Activated CD4-positive, CD25-positive, alpha-beta regulatory T cell treated with anti-CD3 and anti-CD28 coated beads, Interleukin-2, amount 50 U/mL, for 72 hours (primary cell): ENCODE data around the gene ZNF177.

ENCODE experiments used
- DNase-seq: peaks from one replicate; pipeline ENCODE4 v3.0.0; 2021

ZNF177 gene

DNA sequence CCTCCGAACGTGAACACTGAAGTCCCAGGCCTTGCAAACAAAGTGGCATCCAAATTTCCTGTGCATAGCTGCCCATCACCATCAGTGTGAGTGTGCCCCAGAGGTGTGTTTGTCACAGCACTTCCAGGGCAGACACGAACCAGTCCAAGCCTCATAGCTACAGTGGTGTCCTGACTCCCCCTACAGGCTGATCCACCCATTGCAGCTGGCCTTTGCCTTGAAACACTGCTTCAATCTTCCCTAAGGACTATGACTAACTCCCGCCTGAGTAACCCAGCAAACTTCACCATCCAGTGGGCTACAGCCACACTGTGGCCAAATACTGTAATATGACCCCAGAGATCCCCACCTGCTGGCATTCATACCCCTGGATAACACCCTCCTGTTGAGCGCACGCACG, 68.7 kb downstream of the ZNF177 start:
- peak; percentile 54 for DNase-seq
